Endothelial cell of hepatic sinusoid (primary cell): ENCODE measurements around the gene OR5AU1.

ENCODE experiments used
- in situ Hi-C: cut with HindIII; loops from 2 replicates; pipeline ENCODE4 v1.10.0; 2017; ENCODE audit warnings: low sequenced_read_pairs

Gene OR5AU1

DNA sequence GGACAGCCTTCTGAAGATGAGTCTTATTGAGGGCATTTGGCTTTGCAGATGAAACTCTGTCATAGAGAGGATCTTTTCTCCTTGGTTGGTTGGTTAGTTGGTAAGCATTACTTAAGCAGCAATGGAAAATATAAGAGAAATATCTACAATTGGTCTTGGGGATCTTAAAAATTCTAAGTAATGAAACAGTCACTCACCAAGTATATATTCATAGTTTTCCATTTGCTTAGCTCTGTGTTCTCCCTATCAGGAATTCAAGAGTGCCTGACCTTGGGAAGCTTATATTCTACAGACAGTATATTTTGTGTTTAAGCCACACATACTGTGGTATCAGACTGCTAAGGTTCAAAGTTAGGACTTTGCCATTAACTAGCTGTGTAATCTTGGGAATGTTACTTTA, at the start of gene OR5AU1:
TSS of gene OR5AU1 (minus strand) at position 101 of the 400 bp plus-strand sequence. CDS start 191 bp downstream, outside the sequence.
- in situ Hi-C loops: no loop called here

DNA sequence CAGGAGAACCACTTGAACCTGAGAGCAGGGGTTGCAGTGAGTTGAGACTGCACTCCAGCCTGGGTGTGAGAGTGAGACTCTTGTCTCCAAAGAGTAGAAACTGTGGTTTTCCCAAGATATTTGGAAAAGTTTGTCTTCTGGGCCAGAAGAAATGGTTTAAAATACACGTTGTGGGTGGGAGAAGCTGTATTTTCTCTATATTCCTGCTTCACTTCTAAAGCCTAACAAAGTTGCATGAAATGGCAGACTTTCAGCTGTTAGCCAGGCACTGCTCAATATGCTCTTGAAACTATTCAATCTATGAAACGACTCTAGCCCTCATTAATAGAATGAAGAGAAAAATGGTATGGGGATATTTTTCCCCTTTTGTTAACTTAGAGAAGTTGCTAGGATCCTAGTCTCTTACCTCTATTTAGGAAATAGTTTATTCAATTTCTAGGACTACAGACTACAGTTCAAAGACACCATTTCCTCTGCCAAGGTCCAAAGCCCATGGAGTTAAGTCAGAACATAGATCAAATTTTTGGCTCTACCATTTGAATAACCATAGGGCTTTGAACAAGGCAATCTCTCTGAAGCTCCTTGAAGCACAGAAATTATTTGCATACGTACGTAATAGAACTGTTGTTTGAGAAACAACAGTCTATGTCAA, 49.3 kb upstream of the OR5AU1 start:
- in situ Hi-C loops: loop anchor here (10.0 kb wide), 1 partner anchor 50 kb away; no protein-coding TSS in a partner anchor

DNA sequence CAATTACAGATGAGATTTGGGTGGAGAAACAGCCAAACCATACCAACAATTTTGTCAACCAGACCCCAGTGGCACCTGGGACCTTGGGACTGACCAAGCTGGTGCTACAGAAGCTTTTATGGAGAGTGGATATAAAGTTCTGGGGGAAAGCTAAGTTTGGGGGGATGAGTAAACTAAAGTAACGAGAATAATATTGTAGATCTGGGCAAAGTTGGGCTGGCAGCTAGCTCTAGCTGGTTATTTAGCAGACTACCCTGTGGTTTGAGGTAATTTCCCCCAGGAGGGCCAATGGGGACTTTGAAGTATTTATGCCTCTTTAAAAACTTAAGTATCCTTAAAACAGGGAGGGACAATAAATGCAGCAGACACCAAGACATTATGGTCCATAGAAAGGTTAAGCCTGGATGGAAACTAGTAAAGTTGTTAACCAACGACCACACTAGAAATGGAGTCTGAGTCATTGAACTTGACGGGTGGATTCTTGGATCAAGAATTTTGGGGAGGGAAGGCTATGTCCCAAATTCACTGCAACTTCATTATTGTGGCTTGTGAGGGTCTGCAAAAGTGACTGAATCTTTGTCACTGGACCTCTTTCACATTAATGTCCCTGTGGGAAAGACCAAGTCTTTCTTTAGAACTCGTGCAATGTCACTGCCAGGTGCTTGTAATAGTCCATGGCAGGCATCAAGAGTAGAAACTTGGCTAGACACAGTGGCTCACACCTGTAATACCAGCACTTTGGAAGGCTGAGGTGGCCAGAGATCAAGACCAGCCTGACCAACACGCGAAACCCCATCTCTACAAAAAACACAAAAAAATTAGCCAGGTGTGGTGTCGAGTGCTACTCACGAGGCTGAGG, 48.5 kb upstream of the OR5AU1 start:
- in situ Hi-C loops: loop anchor here (10.0 kb wide), 1 partner anchor 50 kb away; no protein-coding TSS in a partner anchor

DNA sequence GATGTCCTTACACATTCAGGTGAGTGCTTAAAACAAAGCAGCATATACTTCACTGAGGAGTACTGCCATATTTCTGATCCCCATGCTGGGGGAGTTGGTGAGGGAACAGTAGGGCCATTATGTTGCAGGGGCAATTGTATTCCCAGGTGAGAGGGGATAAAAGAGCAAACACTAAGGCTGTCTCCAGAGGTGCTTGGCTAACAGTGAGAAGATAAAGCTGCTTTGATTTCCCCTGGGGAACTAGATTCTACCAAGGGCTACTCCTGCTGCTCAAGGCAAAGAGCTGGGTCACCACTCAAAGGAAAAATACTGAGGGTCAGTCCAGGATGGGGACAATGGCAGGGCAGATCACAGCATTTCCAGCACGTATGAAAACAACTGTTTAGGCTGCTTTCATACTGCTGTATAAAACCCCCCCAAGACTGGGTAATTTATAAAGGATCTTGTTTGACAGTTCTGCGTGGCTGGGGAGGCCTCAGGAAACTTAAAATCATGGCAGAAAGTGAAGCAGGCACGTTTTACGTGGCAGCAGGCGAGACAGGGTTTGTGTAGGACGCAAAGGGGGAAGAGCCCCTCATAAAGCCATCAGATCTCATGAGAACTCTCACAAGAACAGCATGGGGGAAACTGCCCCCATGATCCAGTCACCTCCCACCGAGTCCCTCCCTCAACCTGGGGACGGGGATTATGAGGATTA, 47.8 kb upstream of the OR5AU1 start:
- in situ Hi-C loops: loop anchor here (10.0 kb wide), 1 partner anchor 51 kb away; no protein-coding TSS in a partner anchor

DNA sequence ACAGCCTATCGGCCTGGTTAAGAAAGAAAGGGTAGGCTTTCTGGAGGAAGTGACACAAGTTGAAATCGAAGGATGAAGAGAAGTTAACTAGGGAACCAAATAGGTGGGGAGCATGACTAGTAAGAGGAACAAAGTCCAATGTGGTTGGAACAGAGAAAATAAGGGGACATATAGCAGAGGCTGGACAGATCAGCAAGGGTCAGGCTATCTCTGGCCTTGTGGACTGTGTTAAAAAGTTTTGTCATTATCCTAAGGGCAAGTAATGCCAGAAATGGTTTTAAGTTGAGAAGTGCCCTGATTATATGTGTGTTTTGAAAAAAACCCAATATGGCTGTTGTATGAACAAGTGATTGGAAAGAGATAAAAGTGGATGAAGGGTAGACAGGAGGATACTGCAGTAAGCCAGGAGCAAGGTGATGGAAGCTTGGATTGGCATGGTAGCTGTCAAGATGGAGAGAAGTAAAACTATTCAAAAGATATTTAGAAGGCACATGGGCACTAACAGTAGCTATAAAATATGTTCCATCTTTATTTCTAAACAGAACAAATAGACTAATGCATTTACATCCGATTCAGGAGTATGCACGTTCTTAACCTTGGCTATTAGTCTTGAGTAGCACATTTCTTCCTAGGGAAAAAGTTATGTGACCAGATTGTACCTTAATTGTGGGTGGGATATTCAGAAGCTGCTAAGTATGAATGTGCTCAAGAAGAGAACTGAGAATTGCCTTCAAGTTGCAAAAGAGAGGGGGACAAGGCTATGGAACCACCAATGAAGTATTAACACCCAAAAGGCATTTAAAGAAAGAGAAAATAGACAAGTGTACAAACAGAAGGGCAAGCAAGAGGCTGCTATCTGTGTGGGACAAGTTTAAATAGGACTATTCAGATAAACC, 46.8 kb upstream of the OR5AU1 start:
- in situ Hi-C loops: loop anchor here (10.0 kb wide), 1 partner anchor 52 kb away; no protein-coding TSS in a partner anchor

DNA sequence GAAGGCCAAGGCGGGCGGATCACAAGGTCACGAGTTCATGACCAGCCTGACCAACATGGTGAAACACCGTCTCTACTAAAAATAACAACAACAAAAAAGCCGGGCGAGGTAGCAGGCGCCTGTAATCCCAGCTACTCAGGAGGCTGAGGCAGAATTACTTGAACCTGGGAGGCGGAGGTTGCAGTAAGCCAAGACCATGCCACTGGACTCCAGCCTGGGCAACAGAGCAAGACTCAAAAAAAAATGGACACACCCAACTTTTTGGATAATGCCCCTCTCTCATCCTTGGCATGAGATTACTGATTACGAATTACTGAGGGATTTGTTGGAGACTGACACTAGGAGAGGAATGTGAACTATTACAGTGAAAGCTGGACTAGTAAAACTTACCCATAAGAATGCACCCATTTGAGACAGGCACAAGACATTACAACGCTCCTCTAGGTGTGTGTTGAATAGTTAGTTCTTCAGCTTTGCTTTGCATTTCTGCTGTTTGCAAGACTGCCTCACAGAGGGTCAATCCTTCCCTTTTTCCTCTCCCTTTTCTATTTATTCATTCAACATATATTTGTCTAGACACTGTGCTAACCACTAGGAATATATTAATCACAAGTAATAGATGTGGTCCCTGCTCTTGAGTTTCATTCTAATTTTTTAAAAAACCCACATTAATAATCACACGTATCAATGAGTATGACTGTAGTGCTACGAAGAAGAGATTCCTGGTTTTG, 46.0 kb upstream of the OR5AU1 start:
- in situ Hi-C loops: loop anchor here (10.0 kb wide), 1 partner anchor 53 kb away; no protein-coding TSS in a partner anchor

DNA sequence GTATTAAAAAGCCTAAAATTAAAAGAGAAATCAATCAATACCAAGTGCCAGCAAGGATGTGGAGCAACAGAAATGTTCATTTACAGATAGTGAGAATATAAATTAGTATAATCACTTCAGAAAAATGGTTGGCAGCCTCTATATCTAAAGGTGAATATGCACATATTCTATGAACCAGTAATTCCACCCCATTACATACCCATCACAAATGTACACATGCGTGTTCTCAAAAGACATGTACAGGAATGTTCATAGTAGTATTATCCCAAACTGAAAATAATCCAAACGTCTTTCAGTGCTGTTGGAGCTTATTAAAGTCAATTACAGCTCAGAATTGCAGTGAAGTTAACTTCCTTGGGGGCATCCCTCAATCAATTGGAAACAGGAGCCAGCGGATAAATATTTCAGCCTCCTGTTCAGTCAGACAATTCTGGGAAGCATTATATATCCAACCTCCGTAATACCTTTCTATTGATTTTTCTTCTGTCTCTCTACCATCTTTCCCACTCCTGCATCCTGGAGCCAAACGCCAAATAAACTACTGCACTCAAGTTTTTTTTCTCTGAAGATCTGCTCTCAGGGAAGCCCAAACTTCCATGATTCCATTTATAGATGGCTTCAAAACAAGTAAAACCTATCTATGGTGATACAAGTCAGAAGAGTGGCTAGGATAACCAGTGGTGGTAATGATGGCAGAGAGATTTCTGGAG, 45.0 kb upstream of the OR5AU1 start:
- in situ Hi-C loops: loop anchor here (10.0 kb wide), 1 partner anchor 54 kb away; no protein-coding TSS in a partner anchor

DNA sequence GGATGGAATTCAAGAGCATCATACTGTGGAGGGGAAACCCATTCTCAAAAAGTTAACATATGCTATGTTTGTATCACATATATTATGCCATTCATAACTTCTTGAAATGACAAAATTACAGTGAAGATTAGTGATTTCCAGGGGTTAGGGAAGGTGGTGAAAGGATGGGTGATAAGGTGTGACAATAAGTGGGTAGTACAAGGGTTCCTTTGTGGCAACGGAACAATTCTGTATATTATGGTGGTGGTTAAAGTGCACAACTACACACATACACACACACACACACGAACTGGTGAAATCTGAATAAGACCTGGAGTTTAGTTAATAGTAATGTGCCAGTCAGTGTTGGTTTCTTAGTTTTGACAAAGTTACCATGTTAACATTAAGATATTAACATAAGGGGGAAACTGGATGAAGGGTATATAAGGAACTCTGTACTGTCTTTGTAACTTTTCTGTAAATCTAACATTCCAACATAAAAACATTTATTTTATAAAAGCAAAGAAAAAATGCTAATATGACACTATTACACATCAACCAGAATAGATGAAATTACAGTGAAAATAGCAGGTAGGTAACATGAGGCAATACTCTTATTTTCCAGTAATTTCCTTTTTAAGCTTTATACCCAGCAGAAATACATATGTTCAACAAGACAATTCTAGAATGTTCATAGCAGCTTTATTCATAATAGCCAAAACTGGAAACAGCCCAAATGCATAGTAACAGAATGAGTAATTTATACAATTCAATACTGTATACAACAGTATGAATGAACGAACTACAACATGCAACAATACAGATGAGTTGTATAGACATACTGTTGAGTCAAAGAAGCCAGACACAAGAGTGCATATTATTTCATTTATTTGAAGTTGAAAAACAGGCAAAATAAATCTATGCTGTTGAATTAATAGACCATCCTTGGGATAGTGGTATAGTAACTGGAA, 44.0 kb upstream of the OR5AU1 start:
- in situ Hi-C loops: loop anchor here (10.0 kb wide), 1 partner anchor 55 kb away; no protein-coding TSS in a partner anchor

DNA sequence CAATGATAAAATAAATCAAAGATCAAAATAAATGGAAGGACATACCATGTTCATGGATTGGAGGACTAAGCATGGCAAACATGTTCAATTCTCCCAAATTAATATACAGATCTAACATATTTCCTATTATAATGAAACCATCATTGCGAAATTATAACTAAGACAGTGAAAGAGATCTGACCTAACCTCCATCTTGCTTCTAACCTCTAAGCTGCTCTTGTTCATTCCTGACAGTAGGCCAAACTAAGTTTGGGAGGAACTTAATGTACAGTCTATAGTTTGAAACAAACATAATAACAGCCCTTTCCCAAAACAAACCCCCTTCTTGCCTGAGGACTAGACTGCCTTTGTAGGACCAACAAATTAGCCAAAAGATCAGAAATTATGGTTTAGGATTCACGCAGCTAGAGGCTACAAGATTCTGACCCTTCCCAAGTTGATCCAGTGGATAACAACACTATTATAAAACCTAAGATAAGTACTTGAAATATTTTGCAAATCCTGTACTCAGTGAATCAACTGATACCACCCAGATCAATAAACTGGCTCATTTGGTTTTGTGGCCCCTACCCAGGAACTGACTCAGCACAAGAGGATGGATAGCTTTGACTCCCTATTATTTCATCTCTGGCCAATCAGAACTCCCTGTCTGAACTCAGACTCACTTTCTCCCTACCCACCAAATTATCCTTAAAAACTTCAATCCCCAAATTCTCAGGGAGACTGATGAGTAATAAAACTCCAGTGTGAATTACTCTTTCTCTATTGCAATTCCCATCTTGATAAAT, 41.7 kb upstream of the OR5AU1 start:
- in situ Hi-C loops: no loop called here

DNA sequence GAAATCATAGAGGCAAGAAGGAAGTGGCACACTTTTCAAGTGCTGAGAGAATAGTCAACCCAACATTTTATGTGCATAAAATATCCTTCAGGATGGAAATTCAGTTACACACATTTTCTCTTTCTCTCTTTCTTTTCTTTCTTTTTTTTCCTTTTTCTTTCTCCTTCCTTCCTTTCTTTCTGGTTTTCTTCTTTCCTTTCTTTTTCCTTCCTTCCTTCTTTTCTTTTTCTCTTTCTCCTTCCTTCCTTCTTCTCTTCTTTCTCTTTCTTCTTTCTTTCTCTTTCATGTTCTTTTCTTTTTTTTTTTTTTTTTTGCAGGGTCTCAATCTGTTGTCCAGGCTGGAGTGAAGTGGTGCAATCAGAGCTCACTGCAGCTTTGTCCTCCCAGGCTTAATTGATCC, 38.7 kb upstream of the OR5AU1 start:
- in situ Hi-C loops: no loop called here

DNA sequence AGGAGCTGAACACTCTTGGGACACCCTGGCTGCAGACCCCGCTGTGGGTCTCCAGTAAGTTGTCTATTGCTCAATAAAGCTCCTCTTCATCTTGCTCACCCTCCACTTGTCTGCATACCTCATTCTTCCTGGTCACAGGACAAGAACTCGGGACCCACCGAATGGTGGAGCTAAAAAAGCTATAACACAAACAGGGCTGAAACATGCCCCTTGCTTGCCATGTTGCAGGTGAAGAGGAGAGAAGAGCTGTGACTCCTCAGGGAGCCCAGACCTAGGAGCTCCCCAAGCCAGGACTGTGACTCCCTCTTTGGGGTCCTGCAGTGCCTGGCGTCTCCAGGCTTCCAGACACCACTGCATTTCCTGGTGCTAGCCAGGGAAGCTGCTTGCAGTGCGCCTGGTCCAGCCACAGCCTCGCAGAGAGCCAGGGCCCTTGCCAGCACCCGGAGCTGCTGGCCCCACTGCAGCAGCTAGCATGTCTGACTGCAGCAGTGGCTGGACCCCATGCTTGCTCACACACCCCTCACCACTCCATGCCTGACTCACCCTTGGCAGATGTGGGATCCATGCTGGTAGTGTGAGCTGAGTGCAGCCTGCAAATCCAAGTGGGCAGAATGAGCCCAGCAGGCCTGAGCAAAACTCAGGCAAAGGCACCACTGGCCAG, 37.1 kb upstream of the OR5AU1 start:
- in situ Hi-C loops: no loop called here

DNA sequence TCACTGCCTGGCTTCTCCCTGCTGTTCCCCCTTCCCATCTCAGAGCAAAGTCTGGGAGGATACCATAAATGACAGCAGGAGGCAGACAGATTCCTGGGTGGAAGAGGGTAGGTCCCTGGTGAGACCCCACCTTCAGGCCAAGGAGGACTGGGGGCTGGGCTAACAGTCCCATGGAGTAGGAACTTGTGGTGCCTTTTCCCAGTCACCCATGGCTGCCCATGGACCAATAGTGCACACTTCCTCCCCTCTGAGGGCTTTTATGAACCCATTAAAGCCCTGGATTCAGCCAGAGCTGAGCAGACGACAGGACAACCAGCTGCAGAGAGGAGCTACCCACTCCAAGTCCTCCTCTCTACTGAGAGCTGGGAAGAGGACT, 36.6 kb upstream of the OR5AU1 start:
- in situ Hi-C loops: no loop called here

DNA sequence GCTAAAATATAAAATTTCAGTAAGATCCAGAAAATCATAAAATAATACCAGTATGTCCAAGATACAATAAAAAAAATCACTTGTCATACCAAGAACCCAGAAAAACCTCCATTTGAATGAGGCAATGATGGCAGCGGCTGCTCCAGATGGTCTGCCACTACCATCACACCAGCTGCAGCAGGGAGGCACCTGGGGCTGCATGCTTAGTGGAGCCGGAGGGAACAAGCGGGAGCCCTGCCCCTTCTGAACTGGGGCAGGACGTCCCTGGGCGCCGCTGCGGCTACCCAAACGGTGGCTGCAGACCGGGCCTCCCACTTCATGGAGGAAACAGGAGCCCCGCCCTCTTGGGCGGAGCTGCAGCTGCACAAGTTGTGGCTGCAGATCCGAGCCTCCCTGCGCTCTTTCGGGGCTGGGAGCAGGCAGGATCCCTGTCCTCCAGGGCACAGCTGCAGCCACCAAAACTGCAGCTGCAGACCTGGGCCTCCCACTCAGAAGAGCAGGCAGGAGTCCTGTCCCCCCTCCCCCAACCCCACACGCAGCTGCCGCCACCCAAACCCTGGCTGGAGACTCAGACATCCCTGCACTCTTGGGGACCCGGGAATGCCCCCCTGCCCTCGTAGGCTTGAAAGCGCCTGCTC, 36.1 kb upstream of the OR5AU1 start:
- in situ Hi-C loops: no loop called here

DNA sequence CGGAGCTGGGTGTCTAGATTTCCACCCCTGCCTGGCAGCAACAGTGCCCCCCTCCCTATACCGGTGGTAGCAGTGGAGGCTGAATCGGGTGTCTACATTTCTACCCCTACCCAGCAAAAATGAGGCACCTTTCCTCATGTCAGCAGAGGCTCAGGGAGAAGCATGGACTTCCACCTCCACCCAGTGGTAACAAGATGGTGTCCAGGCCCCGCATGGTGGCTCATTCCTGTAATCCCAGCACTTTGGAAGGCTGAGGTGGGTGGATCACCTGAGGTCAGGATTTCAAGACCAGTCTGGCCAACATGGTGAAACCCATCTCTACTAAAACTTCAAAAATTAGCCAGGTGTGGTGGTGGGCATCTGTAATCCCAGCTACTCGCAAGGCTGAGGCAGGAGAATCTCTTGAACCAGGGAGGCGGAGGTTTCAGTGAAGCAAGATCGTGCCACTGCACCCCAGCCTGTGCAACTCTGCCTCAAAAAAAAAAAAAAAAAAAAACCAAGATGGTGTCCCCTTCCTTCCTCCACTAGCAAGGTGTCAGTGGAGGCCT, 35.5 kb upstream of the OR5AU1 start:
- in situ Hi-C loops: no loop called here

DNA sequence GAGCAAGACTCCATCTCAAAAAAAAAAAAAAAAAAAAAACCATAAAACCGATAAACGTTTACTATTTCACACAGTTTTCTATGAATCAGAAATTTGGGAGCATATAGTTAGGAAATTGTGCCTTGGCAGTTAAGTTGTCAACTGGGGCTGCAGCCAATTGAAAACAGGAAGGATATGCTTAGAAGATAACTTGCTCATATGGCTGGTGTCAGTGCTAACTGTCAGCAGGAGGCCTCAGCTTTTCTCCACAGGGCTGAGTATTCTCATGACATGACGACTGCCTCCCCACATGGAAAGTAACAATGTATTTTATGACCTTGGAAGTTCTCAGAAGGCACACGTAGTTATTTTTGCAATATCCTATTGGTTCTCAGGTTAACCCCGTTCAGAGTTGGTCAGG, 29.6 kb upstream of the OR5AU1 start:
- in situ Hi-C loops: no loop called here

DNA sequence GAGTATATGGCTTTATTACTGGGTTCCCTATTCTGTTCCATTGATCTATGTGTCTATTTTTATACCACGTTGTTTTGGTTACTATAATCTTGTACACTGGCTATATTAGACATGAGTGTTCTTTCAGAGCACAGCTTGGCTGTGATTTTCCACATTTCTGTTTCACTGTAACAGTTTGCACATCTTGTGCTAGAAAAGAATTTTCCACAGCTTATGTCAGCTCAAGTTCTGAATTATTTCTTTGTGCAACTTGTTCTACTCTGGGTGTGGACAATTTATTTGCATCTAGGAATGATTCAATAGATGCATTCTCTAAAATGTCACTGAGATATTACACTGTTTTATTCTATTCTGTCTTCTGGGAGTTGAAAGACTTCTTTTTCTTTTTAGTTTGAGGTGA, 28.4 kb upstream of the OR5AU1 start:
- in situ Hi-C loops: no loop called here
